OCI-LY3 (cell line): ENCODE measurements around the gene WDR70.
"Not testable (repeated sequence)": the region's sequence is repeated elsewhere in the genome, so short reads cannot be mapped to it uniquely, and the experiment has no call there.

Experiments
- CTCF ChIP-seq: fragments of 200-600, 300-600 bp; sonication (generic); IDR thresholded peaks from 2 replicates; pipeline ENCODE4 v1.5.1; 2014; ENCODE audit warnings: antibody characterized with exemption, low read length, low read depth
- EZH2phosphoT487 ChIP-seq: fragments of 200-600 bp; shearing (Covaris generic); IDR thresholded peaks from 2 replicates; pipeline ENCODE4 v1.6.1; 2018; ENCODE audit warnings: antibody characterized with exemption, mixed run types, low read depth

DNA sequence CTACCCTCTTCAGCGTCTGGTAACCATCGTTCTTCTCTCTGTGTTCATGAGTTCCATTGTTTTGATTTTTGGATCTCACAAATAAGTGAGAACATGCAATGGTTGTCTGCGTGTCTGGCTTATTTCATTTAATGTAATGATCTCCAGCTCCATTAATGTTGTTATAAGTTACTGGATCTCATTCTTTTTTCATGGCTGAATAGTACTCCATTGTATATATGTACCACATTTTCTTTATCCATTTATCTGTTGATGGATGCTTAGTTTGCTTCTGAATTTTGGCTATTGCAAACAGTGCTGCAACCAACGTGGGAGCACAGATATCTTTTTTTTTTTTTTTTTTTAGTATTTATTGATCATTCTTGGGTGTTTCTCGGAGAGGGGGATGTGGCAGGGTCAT lies 139.2 kb downstream of the WDR70 start:
- not testable (repeated sequence) for TF ChIP-seq CTCF, EZH2phosphoT487
